Stromal cell of bone marrow (primary cell): ENCODE data around the gene AGAP5.

ENCODE experiments used
- DNase-seq: peaks from one replicate; pipeline ENCODE4 v3.0.0-alpha.2; 2012; ENCODE audit warnings: low read depth

AGAP5 gene

GRCh38 chr10:73625884-73626752 is 71.8 kb downstream of the AGAP5 start:
- peak; percentile 98 for DNase-seq

- DNase-seq, result peak; percentile 7
These were observed 72.7 kb downstream of the AGAP5 start for GRCh38 chr10:73625004-73625883.
